Measurements from ENCODE around the gene VSX1. TPM values are rescaled to one million over a fixed set of nuclear protein-coding genes. Genes with fewer than 3 reads are reported as not detected.

The VSX1 gene
- polyA plus RNA-seq, 5 donors: not detected

GRCh38 chr20:25065625-25066338 is 16.2 kb downstream of the VSX1 start:
- DNase-seq: peak; percentile 41 to 62

DNA sequence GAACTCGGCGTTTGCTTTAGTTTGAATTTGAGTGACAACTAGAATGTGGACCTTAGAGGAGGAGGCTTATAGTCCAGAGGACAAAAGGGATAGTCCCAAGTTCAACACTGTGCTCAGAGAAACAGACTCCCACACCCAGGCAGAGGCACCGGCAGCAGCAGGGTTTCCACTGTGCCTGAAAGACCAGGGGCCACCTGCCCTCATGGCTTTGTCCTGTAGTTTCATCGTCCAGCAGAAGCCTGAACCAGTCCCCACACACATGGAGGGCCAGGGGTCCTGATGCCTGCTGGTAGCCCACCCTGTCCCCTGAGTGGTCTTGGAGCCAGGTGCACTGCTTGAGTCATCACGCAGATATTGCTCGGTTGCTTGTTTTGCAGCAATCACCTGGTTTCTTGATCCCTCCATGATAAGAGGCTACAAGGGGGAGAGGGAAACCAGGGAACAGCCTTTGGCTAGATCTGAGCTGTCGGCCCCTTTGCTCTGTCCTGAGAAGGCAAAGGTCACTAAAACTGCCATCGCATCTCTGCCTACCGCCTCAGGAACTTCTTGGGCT is 16.8 kb downstream of the VSX1 start:
- no peak for DNase-seq

GRCh38 chr20:25064561-25065071 is 17.3 kb downstream of the VSX1 start:
- DNase-seq: no peak

- DNase-seq: no peak
Observed at GRCh38 chr20:25063981-25064380, 18.0 kb downstream of the VSX1 start.

DNA sequence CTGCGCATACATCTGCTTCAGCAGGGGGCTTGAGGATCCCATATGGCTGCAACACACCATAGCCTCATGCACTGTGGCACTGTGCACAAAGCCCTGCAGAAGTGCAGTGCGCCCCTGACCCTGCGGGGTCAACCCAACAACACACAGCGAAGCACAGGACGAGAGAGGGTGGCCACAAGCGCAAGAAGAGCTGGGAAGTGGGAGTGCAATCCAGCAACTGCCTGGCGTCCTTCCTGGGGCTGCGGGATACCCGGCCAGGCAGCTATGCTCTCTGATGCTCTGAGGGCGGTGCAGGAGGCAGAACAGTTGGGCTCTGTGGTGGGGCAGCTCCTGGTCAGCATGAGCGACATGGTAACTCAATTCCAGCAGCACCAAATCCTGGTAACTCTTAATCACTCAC is 18.4 kb downstream of the VSX1 start:
- no peak for DNase-seq

- no peak for DNase-seq
Observed at GRCh38 chr20:25062841-25063240, 19.1 kb downstream of the VSX1 start.

GRCh38 chr20:25061821-25062530 is 20.0 kb downstream of the VSX1 start:
- no peak for DNase-seq

DNA sequence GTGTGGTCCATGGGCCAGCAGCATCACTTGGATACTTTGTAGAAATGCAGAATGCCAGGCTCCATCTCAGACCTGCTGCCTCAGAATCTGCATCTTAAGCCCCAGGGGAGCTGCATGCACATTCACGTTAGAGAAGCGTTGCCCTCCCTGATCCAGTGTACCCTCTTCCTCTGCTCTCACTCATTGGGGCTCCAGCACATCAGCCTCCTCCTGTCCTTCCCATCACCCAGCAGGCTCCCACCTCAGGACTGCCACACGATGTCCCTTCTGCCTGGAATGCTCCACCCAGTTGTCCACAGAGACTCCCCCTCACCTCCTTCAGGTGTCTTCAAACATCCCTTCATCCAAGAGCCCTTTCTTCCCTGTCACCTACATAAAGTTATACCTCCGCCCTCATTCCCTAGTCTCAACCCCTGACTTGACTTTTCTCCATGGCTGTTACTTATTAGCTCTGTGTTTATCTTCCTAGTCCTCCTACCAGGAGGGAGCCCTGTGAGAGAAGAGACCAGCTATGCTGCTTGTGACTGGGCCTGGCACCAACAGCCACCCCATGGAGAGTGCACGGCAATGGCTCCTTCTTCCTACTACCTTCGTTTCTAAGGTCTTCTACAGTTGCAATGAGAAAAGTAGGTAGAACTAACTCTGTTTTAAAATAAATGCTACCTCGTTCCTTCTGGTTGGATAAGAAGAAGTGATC is 20.7 kb downstream of the VSX1 start:
- DNase-seq: no peak

- DNase-seq: no peak
Observed at GRCh38 chr20:25059866-25060465, 22.0 kb downstream of the VSX1 start.

- DNase-seq: no peak
Observed at GRCh38 chr20:25058847-25059810, 22.8 kb downstream of the VSX1 start.

DNA sequence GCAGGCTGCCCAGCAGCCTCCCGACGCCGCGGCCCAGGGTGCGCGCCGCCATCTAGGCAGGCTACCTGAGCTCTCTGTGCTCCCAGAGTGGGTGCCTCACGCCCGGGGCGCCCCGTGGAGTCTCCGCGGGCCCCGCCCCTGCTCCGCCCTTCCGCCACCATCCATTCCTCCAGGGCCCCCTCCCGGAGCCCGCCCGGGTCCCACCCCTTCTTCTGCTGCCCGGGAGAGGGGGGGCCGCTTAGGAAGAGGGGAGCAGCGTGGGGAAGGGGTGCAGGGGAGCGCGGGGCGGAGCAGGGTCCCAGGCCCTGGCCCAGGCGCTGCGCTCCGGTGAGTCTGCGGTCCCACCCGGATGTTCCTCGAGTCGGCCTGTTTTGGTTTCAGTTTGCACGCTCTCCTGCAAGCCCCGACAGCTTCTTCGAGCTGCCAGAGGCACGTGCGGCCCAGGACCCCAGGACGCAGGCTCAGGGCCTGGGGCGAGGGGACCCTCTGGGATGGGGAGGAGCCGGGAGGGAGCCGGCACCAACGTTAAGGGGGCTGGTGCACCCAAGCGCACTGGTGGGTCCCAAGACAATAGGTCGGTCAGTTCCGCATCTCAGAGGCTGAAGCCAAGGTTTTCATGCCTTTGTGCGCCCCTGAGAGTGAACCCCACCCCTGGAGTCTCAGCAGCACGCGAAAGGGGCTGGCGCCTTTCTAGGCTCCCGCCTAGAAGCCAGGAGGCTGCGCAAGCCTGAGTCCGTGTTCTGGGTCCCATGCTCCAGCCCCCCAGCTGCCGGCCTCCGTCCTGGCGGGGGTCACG is 23.7 kb downstream of the VSX1 start, which contains the start of gene ACSS1:
Gene ACSS1, minus strand, starts transcription at position 89 of the 796 bp plus-strand sequence. Its CDS starts 37 bp downstream, at position 52.
- DNase-seq: peak; percentile 65 to 72

- peak; percentile 66 to 68 for DNase-seq
Observed at GRCh38 chr20:25057234-25058050, 24.5 kb downstream of the VSX1 start.

GRCh38 chr20:25056690-25057233 is 25.2 kb downstream of the VSX1 start:
- DNase-seq: no peak

- no peak for DNase-seq
Observed at GRCh38 chr20:25055711-25056495, 26.0 kb downstream of the VSX1 start.

DNA sequence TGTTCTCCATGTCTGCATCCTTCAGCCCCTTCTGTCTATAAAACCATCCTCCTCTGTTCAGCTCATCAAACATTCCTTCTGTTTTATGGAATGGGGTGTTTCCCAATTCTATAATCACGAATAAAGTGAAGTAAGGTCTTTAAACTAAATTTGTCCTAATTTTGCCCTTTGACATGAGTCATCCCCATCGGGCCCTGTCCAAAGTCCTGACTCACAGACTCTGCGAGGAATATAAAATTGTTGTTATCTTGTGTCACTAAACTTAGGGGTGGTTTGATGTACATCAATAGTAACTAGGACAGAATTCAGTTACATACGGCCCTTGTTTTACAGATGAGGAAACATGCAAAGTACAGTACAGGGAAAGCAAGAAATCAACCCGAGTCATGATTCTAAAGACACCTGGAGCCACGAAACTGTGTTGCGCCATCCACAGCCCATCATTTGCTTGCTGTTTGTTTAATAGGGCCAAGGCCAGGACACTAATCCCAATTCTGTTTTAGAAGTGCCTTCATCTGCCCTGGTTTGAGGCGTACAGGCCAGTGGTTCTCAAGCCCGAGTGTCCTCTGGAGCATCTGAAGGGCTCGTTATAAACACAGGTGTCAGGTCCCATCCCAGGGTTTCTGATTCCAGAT is 26.8 kb downstream of the VSX1 start:
- DNase-seq: no peak

GRCh38 chr20:25054096-25054820 is 27.7 kb downstream of the VSX1 start:
- DNase-seq: no peak

Data from right lung (tissue), 5 donors.